Liver (tissue), 9 donors: ENCODE data around the gene GPATCH3. TPM values are rescaled to one million over a fixed set of nuclear protein-coding genes. Genes with fewer than 3 reads are reported as not detected.
"Not testable (repeated sequence)": the region's sequence is repeated elsewhere in the genome, so short reads cannot be mapped to it uniquely, and the experiment has no call there.

Source experiments
- DNase-seq: peaks from one replicate; pipeline ENCODE4 v3.0.0-alpha.2; 2017; ENCODE audit warnings: low spot score
- H3K27ac ChIP-seq, 2 donors: one replicate each; pipeline ENCODE4 v1.7.0; 2013; ENCODE audit warnings: inconsistent platforms in 2 of 2, low read length in 2 of 2, control low read depth in 1 of 2, low read depth in 1 of 2, mild to moderate bottlenecking in 1 of 2
- H3K27me3 ChIP-seq, 4 donors: one replicate each; pipeline versions ENCODE4 v1.6.1 to v1.7.0; 2013; ENCODE audit warnings: low read length in 3 of 4, inconsistent platforms in 1 of 4, mild to moderate bottlenecking in 1 of 4, moderate library complexity in 1 of 4; ENCODE audit not compliant: control insufficient read depth in 4 of 4, insufficient read depth in 4 of 4
- H3K36me3 ChIP-seq, 4 donors: one replicate each; pipeline versions ENCODE4 v1.6.1 to v1.7.0; 2013; ENCODE audit warnings: low read length in 3 of 4, mild to moderate bottlenecking in 3 of 4, low read depth in 1 of 4, moderate library complexity in 1 of 4; ENCODE audit not compliant: control insufficient read depth in 4 of 4, insufficient read depth in 3 of 4
- H3K4me1 ChIP-seq, 4 donors: one replicate each; pipeline versions ENCODE4 v1.6.1 to v1.7.0; 2013; ENCODE audit warnings: low read length in 3 of 4, mild to moderate bottlenecking in 3 of 4, moderate library complexity in 1 of 4; ENCODE audit not compliant: control insufficient read depth in 4 of 4, insufficient read depth in 4 of 4
- H3K4me3 ChIP-seq, 3 donors: one replicate each; pipeline versions ENCODE4 v1.6.1 to v1.7.0; 2013; ENCODE audit warnings: low read length in 3 of 3, control low read depth in 1 of 3, low read depth in 1 of 3, mild to moderate bottlenecking in 1 of 3
- H3K9ac ChIP-seq, 2 donors: one replicate each; pipeline ENCODE4 v1.7.0; 2013; ENCODE audit warnings: low read length in 2 of 2, mild to moderate bottlenecking in 2 of 2, moderate library complexity in 2 of 2, control low read depth in 1 of 2, low read depth in 1 of 2
- H3K9me3 ChIP-seq, 4 donors: one replicate each; pipeline versions ENCODE4 v1.6.1 to v1.7.0; 2013; ENCODE audit warnings: low read length in 3 of 4; ENCODE audit not compliant: control insufficient read depth in 4 of 4
- ATF3 ChIP-seq: IDR thresholded peaks from 2 replicates; pipeline ENCODE4 v1.6.1; 2016; ENCODE audit warnings: antibody characterized with exemption
- CTCF ChIP-seq: fragments of 150-350 bp; IDR thresholded peaks from 2 replicates; pipeline ENCODE4 v1.5.1; 2017; ENCODE audit warnings: improper control_type of control experiment, low read depth, low read length; ENCODE audit not compliant: missing input control
- EGR1 ChIP-seq, 2 donors: IDR thresholded peaks; 2 replicates each; pipeline ENCODE4 v1.6.1; 2016 to 2018; ENCODE audit warnings: antibody characterized with exemption in 2 of 2, low read depth in 2 of 2
- FOXA1 ChIP-seq: IDR thresholded peaks from 2 replicates; pipeline ENCODE4 v1.6.1; 2016; ENCODE audit warnings: antibody characterized with exemption
- FOXA2 ChIP-seq: IDR thresholded peaks from 2 replicates; pipeline ENCODE4 v1.6.1; 2016; ENCODE audit warnings: antibody characterized with exemption
- GABPA ChIP-seq, 2 donors: IDR thresholded peaks in 1 of 2; conservative IDR thresholded peaks in 1 of 2; 2 replicates each; pipeline ENCODE4 v1.6.1; 2016; ENCODE audit warnings: antibody characterized with exemption in 2 of 2, mild to moderate bottlenecking in 1 of 2, moderate library complexity in 1 of 2
- HNF4A ChIP-seq, 2 donors: conservative IDR thresholded peaks; 2 replicates each; pipeline ENCODE4 v1.6.1; 2016; ENCODE audit warnings: antibody characterized with exemption in 2 of 2, mild to moderate bottlenecking in 2 of 2
- HNF4G ChIP-seq: IDR thresholded peaks from 2 replicates; pipeline ENCODE4 v1.6.1; 2016; ENCODE audit warnings: antibody characterized with exemption
- JUND ChIP-seq, 2 donors: IDR thresholded peaks; 2 replicates each; pipeline ENCODE4 v1.6.1; 2016; ENCODE audit warnings: antibody characterized with exemption in 2 of 2
- MAX ChIP-seq: IDR thresholded peaks from 2 replicates; pipeline ENCODE4 v1.6.1; 2016; ENCODE audit warnings: antibody characterized with exemption
- NR2F2 ChIP-seq: IDR thresholded peaks from 2 replicates; pipeline ENCODE4 v1.6.1; 2016; ENCODE audit warnings: antibody characterized with exemption
- RAD21 ChIP-seq, 2 donors: IDR thresholded peaks; 2 replicates each; pipeline ENCODE4 v1.6.1; 2016; ENCODE audit warnings: antibody characterized with exemption in 2 of 2, mild to moderate bottlenecking in 2 of 2
- REST ChIP-seq: IDR thresholded peaks from 2 replicates; pipeline ENCODE4 v1.6.1; 2016; ENCODE audit warnings: antibody characterized with exemption, mild to moderate bottlenecking
- RXRA ChIP-seq, 2 donors: IDR thresholded peaks; 2 replicates each; pipeline ENCODE4 v1.6.1; 2017 to 2018; ENCODE audit warnings: antibody characterized with exemption in 2 of 2, mild to moderate bottlenecking in 1 of 2
- SP1 ChIP-seq: IDR thresholded peaks from 2 replicates; pipeline ENCODE4 v1.6.1; 2018; ENCODE audit warnings: antibody characterized with exemption, mild to moderate bottlenecking
- TAF1 ChIP-seq: conservative IDR thresholded peaks from 2 replicates; pipeline ENCODE4 v1.6.1; 2016; ENCODE audit warnings: antibody characterized with exemption, mild to moderate bottlenecking
- YY1 ChIP-seq: IDR thresholded peaks from 2 replicates; pipeline ENCODE4 v1.6.1; 2016; ENCODE audit warnings: antibody characterized with exemption, mild to moderate bottlenecking
- ZBTB33 ChIP-seq: IDR thresholded peaks from 2 replicates; pipeline ENCODE4 v1.6.1; 2016; ENCODE audit warnings: antibody characterized with exemption
- WGBS: extraction: QIAGEN DNeasy Blood & Tissue Kit; methylation state at CpG from one replicate; pipeline ENCODE4 v1.1.7; 2013; 5-methylcytosine and 5-hydroxymethylcytosine counted together
- polyA plus RNA-seq, 2 donors: library from polyadenylated mRNA; stranded (reverse) in 1 of 2; unstranded in 1 of 2; fragments of 200-250 nt in 1 of 2; fragments of >200 nt in 1 of 2; fragmentation: Nextera tagmentation in 1 of 2; extraction: Ambion mirVana in 1 of 2; gene quantifications; one replicate each; pipeline versions ENCODE4 v1.2.1 to v1.2.3, GENCODE V29; 2013 to 2015
- total RNA-seq, 2 donors: library from RNA; depleted of rRNA; stranded (reverse); fragments of >200 nt; gene quantifications; one replicate each; pipeline ENCODE4 v1.2.3, GENCODE V29; 2014
- donor health status: healthy.
- donor health status: healthy.
- donor health status: healthy.
- donor health status: healthy.
- donor health status: healthy.

GPATCH3 gene
- total and polyA plus RNA-seq, 4 donors: 5.8 to 6.3 (median 6.2) TPM

GRCh38 chr1:26848499-26848898, 51.8 kb downstream of the GPATCH3 start:
- Histone ChIP-seq H3K27me3 (no peaks in the 10 kb centered on the region), H3K4me3 (no peak overlapping the region), H3K4me1 (peaks cover 0 to 12% (median 8%) of the 10 kb centered on the region in 4 donors), H3K27ac (peak overlapping the region; percentile 71 to 72), H3K9me3 (no peaks in the 10 kb centered on the region), H3K9ac (peak overlapping the region in 1 of 2 donors; percentile 52), H3K36me3 (peaks cover 2 to 43% (median 35%) of the 10 kb centered on the region in 4 donors)
- WGBS: 92% methylated on average over 10 of the region's 10 CpGs
- no peak for DNase-seq
- TF ChIP-seq JUND (IDR thresholded peaks at IDR 0.05) (no peak), ZBTB33 (no peak), REST (no peak), TAF1 (no peak), MAX (no peak), ATF3 (no peak), YY1 (no peak), RAD21 (IDR thresholded peaks at IDR 0.05) (no peak), NR2F2 (no peak), FOXA2 (no peak), CTCF (no peak), HNF4G (no peak), GABPA (IDR thresholded peaks at IDR 0.05 in 1 of 2, conservative IDR thresholded peaks at IDR 0.05 in 1 of 2) (no peak), FOXA1 (no peak), RXRA (IDR thresholded peaks at IDR 0.05) (no peak), HNF4A (conservative IDR thresholded peaks at IDR 0.05) (no peak), EGR1 (IDR thresholded peaks at IDR 0.05; ENCODE audit: low read depth in 2 of 2) (no peak), SP1 (no peak)

- H3K9me3 ChIP-seq, H3K4me3 ChIP-seq, H3K27ac ChIP-seq, H3K27me3 ChIP-seq, DNase-seq, H3K9ac ChIP-seq: not testable (repeated sequence)
- Histone ChIP-seq H3K36me3 (peaks cover 2 to 45% (median 35%) of the 10 kb centered on the region in 4 donors), H3K4me1 (peaks cover 0 to 12% (median 8%) of the 10 kb centered on the region in 4 donors)
- WGBS: 84% methylated on average over 6 of the region's 6 CpGs
Observed at GRCh38 chr1:26847826-26848225, 52.4 kb downstream of the GPATCH3 start.
